Endodermal cell (in vitro differentiated cells): ENCODE results near the gene DPPA2. TPM values are rescaled to one million over a fixed set of nuclear protein-coding genes. Genes with fewer than 3 reads are reported as not detected.

Experiments
- DNase-seq: peaks from one replicate; pipeline ENCODE4 v3.0.0-alpha.2; 2017
- H3K27ac ChIP-seq: 2 replicates; pipeline ENCODE4 v1.5.1; 2013; ENCODE audit warnings: mild to moderate bottlenecking, low read depth, low read length, moderate library complexity
- H3K27me3 ChIP-seq: 2 replicates; pipeline ENCODE4 v1.6.1; 2013; ENCODE audit warnings: mild to moderate bottlenecking, low read length, moderate library complexity; ENCODE audit not compliant: insufficient read depth, control insufficient read depth, poor library complexity, severe bottlenecking
- H3K36me3 ChIP-seq: 2 replicates; pipeline ENCODE4 v1.7.0; 2013; ENCODE audit warnings: mild to moderate bottlenecking, low read length, moderate library complexity; ENCODE audit not compliant: control insufficient read depth, insufficient read depth
- H3K4me1 ChIP-seq: one replicate; pipeline ENCODE4 v1.7.0; 2013; ENCODE audit warnings: low read length; ENCODE audit not compliant: control insufficient read depth, insufficient read depth
- H3K4me3 ChIP-seq: 2 replicates; pipeline ENCODE4 v1.5.1; 2013; ENCODE audit warnings: mild to moderate bottlenecking, low read length, moderate library complexity
- H3K9ac ChIP-seq: 2 replicates; pipeline ENCODE4 v1.6.1; 2013; ENCODE audit warnings: mild to moderate bottlenecking, low read length, moderate library complexity; ENCODE audit not compliant: poor library complexity, severe bottlenecking; ENCODE audit errors: extremely low read depth
- H3K9me3 ChIP-seq: 2 replicates; pipeline ENCODE4 v1.6.1; 2013; ENCODE audit warnings: mild to moderate bottlenecking, low read length, moderate library complexity; ENCODE audit not compliant: control insufficient read depth
- H3K27ac Mint-ChIP-seq: 2 replicates; pipeline ENCODE4 v1.8.0; 2020; ENCODE audit warnings: mixed read lengths
- H3K27me3 Mint-ChIP-seq: 2 replicates; pipeline ENCODE4 v1.8.0; 2021; ENCODE audit warnings: mild to moderate bottlenecking, mixed read lengths; ENCODE audit not compliant: insufficient read depth
- H3K36me3 Mint-ChIP-seq: 2 replicates; pipeline ENCODE4 v1.8.0; 2020; ENCODE audit warnings: low read depth, mixed read lengths
- H3K4me1 Mint-ChIP-seq: 2 replicates; pipeline ENCODE4 v1.8.0; 2020; ENCODE audit warnings: mixed read lengths
- H3K4me3 Mint-ChIP-seq: 2 replicates; pipeline ENCODE4 v1.8.0; 2020; ENCODE audit warnings: mild to moderate bottlenecking, moderate library complexity, mixed read lengths
- H3K9me3 Mint-ChIP-seq: 2 replicates; pipeline ENCODE4 v1.8.0; 2020; ENCODE audit warnings: mild to moderate bottlenecking, mixed read lengths
- WGBS, 2 experiments: methylation state at CpG; one replicate each; pipeline versions ENCODE4 v1.1.5 to v1.1.7; 2013; ENCODE audit warnings: missing lambda C conversion rate in 2 of 2, mixed read lengths in 1 of 2; ENCODE audit not compliant: insufficient coverage in 1 of 2, insufficient read length in 1 of 2; 5-methylcytosine and 5-hydroxymethylcytosine counted together
- total RNA-seq, 2 donors: library from RNA; stranded (reverse); fragmentation: NEBNext Ultra II Directional in 1 of 2; extraction: Animal tissue kit (Norgen Biotek cat#: 25700) in 1 of 2; gene quantifications; 2 replicates in 1 of 2; 3 replicates in 1 of 2; pipeline ENCODE4 v1.2.1, GENCODE V29; 2021
- TF ChIP-seq, protein P1 (sequence below): fragments of 200-600 bp; sonication (generic); conservative IDR thresholded peaks from 2 replicates; pipeline ENCODE4 v1.5.0; 2021; ENCODE audit warnings: antibody characterized with exemption, mild to moderate bottlenecking

DPPA2 gene
- total RNA-seq, 2 donors from 2014 or later, result 1.7 to 3.1 TPM

DNA sequence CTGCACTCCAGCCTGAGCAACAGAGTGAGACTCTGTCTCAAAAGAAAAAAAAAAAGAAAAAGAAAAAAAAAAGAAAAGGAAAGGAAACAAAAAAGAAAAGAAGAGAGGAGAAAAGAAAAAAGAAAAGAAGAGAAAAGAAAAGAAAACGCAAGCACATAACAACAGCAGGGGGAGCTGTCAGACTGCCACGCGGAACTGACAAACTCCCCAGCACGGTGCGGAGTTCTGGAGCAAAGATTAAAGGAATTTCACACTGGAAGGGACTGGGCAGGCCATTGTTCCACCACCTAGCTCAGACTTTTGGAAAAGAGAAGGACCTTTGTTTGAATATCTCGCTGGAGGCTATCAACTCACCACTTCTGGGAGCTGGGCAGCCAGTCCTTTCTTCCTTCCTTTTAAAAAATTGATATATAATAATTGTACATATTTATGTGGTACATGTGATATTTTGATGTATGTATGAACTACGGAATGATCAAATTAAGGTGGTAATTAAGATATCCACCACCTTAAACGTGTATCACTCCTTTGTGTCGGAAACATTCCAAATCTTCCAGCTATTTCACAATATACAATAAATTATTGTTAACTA lies 40.5 kb downstream of the DPPA2 start:
- no peak overlapping the region for H3K4me3 ChIP-seq
- WGBS, 2 experiments, result 20 to 31% methylated on average over 6 to 8 of the region's 9 CpGs
- no peaks in the 10 kb centered on the region for H3K27me3 ChIP-seq
- H3K36me3 ChIP-seq, result no peaks in the 10 kb centered on the region
- no peaks in the 10 kb centered on the region for H3K4me1 ChIP-seq
- H3K9ac ChIP-seq, result no peak overlapping the region
- Mint-ChIP-seq H3K27me3 (no peaks in the 10 kb centered on the region), H3K36me3 (no peaks in the 10 kb centered on the region), H3K27ac (no peak overlapping the region), H3K4me3 (no peak overlapping the region), H3K4me1 (peaks cover 6% of the 10 kb centered on the region), H3K9me3 (no peaks in the 10 kb centered on the region)
- no peaks in the 10 kb centered on the region for H3K9me3 ChIP-seq
- TF ChIP-seq, protein P1, sequence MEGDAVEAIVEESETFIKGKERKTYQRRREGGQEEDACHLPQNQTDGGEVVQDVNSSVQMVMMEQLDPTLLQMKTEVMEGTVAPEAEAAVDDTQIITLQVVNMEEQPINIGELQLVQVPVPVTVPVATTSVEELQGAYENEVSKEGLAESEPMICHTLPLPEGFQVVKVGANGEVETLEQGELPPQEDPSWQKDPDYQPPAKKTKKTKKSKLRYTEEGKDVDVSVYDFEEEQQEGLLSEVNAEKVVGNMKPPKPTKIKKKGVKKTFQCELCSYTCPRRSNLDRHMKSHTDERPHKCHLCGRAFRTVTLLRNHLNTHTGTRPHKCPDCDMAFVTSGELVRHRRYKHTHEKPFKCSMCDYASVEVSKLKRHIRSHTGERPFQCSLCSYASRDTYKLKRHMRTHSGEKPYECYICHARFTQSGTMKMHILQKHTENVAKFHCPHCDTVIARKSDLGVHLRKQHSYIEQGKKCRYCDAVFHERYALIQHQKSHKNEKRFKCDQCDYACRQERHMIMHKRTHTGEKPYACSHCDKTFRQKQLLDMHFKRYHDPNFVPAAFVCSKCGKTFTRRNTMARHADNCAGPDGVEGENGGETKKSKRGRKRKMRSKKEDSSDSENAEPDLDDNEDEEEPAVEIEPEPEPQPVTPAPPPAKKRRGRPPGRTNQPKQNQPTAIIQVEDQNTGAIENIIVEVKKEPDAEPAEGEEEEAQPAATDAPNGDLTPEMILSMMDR, result peak; percentile 91
- H3K27ac ChIP-seq, result no peak overlapping the region
- DNase-seq, result peak; percentile 86

DNA sequence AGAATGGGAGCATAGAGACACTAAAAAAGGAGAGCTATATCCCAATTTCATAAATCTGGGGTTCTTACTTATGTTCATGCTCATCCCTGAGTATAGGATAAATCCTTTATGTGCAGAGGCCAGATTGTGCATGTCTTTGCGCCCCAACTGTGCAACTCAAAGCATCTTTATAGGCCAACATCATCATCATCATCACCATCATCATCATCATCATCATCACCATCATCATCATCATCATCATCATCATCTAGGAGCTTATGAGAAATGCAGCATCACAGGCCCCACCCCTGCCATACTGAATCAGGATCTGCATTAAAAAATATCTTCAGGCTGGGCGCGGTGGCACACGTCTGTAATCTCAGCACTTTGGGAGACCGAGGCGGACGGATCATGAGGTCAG lies 45.5 kb downstream of the DPPA2 start:
- no peaks in the 10 kb centered on the region for H3K27me3 Mint-ChIP-seq
- no peaks in the 10 kb centered on the region for H3K36me3 ChIP-seq
- H3K9ac ChIP-seq, result no peak overlapping the region
- no peak overlapping the region for H3K4me3 Mint-ChIP-seq
- no peaks in the 10 kb centered on the region for H3K4me1 ChIP-seq
- no peaks in the 10 kb centered on the region for H3K4me1 Mint-ChIP-seq
- no peaks in the 10 kb centered on the region for H3K9me3 Mint-ChIP-seq
- no peak overlapping the region for H3K4me3 ChIP-seq
- DNase-seq, result no peak
- no peaks in the 10 kb centered on the region for H3K9me3 ChIP-seq
- 75 to 87% methylated on average over 2 to 7 of the region's 7 CpGs for WGBS, 2 experiments
- no peaks in the 10 kb centered on the region for H3K27me3 ChIP-seq
- no peaks in the 10 kb centered on the region for H3K36me3 Mint-ChIP-seq
- H3K27ac ChIP-seq, result no peak overlapping the region
- TF ChIP-seq, protein P1, result no peak
- no peak overlapping the region for H3K27ac Mint-ChIP-seq

DNA sequence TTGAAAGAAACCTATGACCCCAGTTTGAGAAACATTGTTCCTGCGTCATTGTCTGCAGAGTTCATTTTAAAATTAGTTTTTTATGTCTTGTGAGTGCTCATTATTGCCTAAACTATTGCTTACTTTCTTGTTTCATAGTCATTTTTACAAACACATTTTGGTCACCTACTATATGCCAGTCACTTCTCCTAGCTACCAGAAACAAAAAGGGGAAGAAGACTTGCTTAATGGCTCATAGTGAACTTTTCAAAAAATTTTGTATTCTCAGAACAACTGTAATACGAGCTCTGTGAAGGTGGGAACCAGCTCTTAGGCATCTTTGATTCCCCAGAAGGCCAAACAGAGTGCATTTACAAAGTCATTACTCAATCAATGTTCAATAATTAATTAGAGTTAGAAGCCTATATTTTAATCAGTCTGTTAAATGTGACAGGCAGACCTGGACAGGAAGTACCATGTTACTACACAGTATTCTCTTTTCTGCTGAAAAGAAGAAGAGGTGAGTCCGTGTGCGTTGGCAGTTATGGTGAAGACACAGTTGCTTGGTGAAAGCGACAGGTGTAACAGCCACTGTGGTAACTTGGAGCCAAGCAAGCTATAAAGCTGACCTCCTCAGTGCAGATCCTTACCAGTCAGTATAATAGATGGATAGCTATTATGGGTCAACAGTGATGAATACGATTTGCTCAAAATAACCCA lies 46.6 kb downstream of the DPPA2 start:
- Mint-ChIP-seq H3K9me3 (no peaks in the 10 kb centered on the region), H3K4me3 (no peak overlapping the region), H3K4me1 (no peaks in the 10 kb centered on the region), H3K36me3 (no peaks in the 10 kb centered on the region), H3K27ac (no peak overlapping the region), H3K27me3 (no peaks in the 10 kb centered on the region)
- H3K27me3 ChIP-seq, result no peaks in the 10 kb centered on the region
- no peaks in the 10 kb centered on the region for H3K9me3 ChIP-seq
- no peak for DNase-seq
- no peak overlapping the region for H3K9ac ChIP-seq
- TF ChIP-seq, protein P1, result no peak
- H3K27ac ChIP-seq, result no peak overlapping the region
- no peaks in the 10 kb centered on the region for H3K36me3 ChIP-seq
- no peak overlapping the region for H3K4me3 ChIP-seq
- no peaks in the 10 kb centered on the region for H3K4me1 ChIP-seq
- WGBS, 2 experiments, result 92 to 100% methylated on average over 2 to 6 of the region's 6 CpGs
